ENCODE results near the gene RPP30.

Gene RPP30

DNA sequence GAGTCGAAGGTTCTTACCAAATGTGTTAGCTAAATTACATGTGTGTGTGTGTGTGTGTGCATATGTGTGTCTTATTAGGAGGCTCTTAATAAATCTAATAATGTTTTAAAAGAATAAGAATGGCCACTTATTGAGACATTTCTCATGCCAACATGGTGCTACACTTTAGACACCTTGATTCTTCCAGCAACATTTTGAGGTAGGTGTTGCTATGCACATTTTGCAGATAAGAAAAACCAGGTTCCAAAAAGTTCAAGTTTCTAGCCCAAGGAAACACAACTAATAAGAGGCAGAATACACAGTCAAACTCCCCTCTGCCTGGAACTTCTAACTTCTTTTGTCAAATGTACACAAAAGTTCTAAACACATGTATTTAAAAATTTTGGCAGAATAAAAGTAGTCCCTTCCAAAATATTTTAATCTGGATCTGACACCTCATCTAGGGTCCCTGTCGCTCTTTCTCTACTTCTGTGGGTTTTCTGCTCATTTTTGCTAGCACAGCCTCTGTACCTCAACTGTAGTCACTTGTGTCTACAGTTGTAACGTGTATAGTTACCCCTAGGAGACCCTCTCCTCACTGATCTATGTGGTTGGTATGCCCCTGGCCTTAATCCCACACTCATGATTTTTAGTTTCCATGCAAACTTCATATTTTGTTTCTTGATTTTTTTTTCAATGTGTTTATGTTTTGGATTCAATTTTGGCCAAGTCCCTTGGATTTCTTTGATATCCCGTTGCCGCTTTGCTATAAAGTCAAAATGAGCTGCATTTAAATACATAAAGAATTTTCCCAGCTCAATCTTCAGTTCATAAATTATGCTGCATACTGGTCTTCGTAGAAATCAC lies 44.8 kb downstream of the RPP30 start:
- in situ Hi-C loops (cut with MboI; ENCODE audit: low sequenced_read_pairs) = no loop called here

- in situ Hi-C loops (cut with MboI; ENCODE audit: low sequenced_read_pairs) = no loop called here
These were observed 45.6 kb downstream of the RPP30 start for GRCh38 chr10:90917238-90917967.

DNA sequence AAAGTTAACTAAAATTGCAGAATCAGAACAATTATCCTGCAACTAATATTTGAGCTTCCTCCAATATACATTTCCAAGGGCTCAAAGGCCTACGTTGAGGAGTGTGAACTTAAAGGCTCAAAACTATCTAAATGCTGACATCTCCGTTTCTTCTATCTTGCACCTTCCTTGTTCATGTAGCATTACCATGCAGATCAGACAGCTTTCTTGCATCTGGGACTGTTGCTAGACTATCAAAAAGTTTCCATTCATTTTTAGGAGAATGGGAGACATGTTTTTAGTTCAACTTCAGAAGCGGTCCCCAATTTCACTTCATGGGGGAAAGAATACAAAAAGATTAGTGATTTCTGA lies 46.2 kb downstream of the RPP30 start:
- in situ Hi-C loops (cut with MboI; ENCODE audit: low sequenced_read_pairs) = no loop called here

DNA sequence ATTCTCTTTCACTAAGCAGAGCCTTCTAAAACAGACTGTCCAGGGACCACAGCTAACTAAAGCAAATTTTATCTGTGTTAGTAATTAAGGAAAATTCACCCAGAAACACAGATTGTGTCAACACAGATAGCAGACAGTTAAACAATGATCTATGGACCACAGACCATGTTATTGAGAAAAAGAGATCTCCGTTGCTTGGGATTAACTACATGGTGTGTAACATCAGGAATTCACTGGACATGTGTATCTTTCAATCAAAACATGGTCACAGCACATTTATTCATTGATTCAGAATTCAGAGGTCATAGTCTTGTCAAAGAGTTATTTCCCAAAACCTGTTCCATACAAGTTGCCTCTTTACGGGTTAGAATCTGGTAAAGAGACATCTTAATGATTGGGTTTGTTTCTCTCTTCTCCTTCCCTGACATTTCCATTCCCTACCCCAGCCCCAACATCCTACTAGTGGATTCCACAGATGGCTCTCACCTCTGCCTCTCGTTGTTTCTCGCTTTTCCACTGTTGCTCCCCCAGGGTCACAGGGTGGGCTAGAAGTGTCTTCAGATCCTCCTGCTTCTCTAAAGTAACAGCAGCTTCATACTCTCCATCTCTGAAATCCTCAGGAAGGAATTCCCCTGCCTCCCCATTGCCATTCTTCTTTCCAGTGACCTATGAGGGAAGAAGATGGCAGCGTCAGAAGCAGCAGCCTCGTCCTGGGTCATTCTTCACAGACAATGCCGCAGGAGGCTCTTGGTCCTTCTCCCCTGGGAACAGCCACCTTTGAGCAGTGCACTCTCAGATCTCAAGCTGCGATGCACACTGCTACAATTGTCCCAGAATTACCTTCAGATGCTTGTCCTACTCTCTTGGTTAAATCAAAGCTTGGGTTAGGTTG lies 48.2 kb downstream of the RPP30 start:
- in situ Hi-C loops (cut with MboI; ENCODE audit: low sequenced_read_pairs) = no loop called here

DNA sequence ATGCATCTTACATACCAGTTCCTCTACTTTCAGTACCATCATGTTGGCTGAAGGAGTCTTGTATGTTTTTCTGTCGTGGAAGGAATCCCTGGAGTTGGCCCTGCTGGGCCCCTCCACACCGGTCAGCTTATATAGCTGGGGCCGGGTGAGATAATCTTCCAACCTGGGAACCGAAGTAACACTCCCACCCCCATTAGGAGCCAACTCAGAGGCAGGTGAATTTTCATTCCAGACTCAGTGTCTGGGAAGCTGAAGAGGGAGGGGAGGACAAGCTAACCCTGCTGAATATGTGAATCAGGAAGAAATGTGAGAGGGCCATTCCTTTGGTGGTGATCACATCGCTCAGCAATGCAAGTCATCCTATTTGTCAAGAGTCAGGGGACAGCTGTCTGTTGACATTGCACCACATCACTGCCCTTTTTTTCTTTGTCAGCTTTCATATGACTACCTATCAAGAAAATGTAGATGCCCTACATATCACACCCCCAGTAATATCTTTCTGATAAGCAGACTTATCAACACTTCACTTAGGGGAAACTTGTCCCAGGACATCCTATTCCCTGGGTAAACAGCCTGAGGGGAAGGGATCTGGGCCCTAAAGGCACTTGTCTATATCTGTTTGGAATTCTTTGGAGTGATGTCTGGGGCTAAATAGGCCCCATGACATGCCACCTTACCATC lies 49.4 kb downstream of the RPP30 start, which contains the start of gene ANKRD1:
ANKRD1 (minus strand) TSS at position 102 of the 681 bp plus-strand sequence; CDS start at position 42, 60 bp downstream.
- in situ Hi-C loops (cut with MboI; ENCODE audit: low sequenced_read_pairs) = no loop called here

DNA sequence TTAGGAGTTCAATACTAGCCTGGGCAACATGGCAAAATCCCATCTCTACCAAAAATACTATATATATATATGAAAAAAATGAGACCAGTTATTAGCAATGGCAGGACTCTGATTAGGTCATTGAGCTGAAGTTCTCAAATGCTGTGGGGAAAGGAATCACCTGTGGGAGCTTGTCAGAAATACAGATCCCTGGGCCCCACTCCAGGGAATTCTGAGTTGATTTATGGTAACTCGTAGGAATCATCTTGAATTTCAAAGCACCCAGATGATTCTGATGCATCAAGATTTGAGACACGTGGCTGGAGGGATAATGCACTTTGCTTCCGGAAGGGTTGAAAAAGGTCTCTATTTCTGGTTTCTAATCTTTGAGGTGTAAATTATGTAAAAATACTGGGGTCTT lies 50.1 kb downstream of the RPP30 start:
- in situ Hi-C loops (cut with MboI; ENCODE audit: low sequenced_read_pairs) = no loop called here

DNA sequence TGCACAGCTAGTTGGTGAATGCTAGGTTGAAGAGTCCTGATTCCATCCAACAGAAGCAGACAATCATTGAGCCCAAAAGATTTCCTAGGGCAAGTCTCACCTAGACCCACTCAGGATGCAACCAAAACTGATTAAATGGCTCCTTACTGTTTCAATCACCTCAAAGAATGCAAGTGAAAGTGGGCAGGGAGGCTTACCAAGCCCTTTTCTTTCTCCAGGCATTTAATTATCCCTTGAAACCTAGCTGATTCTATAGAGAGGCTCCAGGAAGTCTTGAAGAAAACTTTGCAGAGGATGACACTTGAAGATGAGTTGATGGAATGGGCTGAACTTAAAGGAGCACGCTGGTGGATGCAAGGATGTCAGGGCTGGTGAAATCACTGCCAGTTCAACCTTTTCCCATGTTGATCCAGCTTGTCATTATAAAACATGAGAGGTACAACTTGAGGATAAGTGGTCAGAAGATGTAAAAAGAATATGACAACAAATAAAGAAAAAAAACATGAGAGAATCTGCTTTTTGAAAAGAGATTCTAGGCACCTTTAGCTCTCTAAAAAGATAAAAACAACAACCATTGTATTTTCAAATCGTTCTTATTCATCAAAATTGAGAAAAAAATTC lies 51.4 kb downstream of the RPP30 start:
- in situ Hi-C loops (cut with MboI; ENCODE audit: low sequenced_read_pairs) = no loop called here

GRCh38 chr10:90924552-90924951 lies 52.8 kb downstream of the RPP30 start:
- in situ Hi-C loops (cut with MboI; ENCODE audit: low sequenced_read_pairs) = no loop called here

GRCh38 chr10:90925079-90926029 lies 53.6 kb downstream of the RPP30 start:
- in situ Hi-C loops (cut with MboI; ENCODE audit: low sequenced_read_pairs) = no loop called here

GRCh38 chr10:90927293-90927692 lies 55.5 kb downstream of the RPP30 start:
- in situ Hi-C loops (cut with MboI; ENCODE audit: low sequenced_read_pairs) = no loop called here

GRCh38 chr10:90929179-90929578 lies 57.4 kb downstream of the RPP30 start:
- in situ Hi-C loops (cut with MboI; ENCODE audit: low sequenced_read_pairs) = no loop called here

- in situ Hi-C loops (cut with MboI; ENCODE audit: low sequenced_read_pairs) = no loop called here
These were observed 58.5 kb downstream of the RPP30 start for GRCh38 chr10:90930070-90930837.

DNA sequence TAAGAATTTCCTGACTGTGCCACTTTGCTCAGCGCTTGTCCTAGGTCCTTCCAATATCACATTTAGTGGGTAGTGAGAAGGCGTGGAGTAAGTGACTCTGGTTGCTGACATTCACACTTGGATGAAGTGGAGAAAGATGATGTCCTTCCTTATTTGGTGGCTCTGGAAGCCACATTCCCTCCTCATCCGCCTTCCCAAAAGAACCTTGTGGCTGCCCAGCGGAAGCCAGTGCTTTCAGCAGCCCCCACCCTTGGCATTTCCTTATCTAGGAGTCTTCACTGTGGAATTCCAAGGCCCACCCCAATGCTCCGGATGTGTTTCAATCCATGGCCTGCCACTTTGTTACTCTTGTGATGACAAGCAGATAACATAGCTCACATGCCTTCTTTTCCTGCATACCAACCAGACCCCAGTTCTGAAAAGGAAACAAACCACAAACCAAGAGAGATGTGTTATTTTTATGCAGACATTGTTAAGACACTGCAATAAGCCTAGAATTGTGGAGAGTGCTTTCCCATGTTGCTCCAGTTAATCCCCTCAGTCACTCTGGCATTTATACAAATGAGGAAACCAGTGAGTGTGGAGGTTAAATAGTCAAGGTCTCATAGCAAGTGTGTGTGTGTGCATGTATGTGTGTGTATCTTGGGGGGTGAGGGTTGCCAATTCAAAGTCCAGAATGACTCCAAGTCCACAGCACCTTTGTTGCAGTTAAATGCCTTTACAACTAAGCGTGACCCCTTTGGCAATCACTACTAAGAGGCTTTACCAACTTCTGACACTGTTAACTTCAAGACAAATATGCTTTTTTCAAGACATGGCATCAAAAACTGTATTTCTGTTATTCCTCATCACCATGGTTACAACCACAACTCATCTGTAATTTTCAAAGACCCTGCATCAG lies 59.4 kb downstream of the RPP30 start:
- in situ Hi-C loops (cut with MboI; ENCODE audit: low sequenced_read_pairs) = no loop called here

GRCh38 chr10:90935581-90936275 lies 64.0 kb downstream of the RPP30 start:
- in situ Hi-C loops (cut with MboI; ENCODE audit: low sequenced_read_pairs) = no loop called here

- in situ Hi-C loops (cut with MboI; ENCODE audit: low sequenced_read_pairs) = no loop called here
These were observed 64.5 kb downstream of the RPP30 start for GRCh38 chr10:90936276-90936659.

- in situ Hi-C loops (cut with MboI; ENCODE audit: low sequenced_read_pairs) = no loop called here
These were observed 66.0 kb downstream of the RPP30 start for GRCh38 chr10:90937645-90938258.

All from HL-60/S4 treated with phorbol 12-myristate 13-acetate at 8.2 ng/mL for 4 days and 3 days (cell line).